ENCODE results near the gene PITPNC1.
A peak's percentile ranks its signal among the peaks of the same experiment; 100 is the strongest.
"Not testable (repeated sequence)": the region's sequence is repeated elsewhere in the genome, so short reads cannot be mapped to it uniquely, and the experiment has no call there.

The PITPNC1 gene

DNA sequence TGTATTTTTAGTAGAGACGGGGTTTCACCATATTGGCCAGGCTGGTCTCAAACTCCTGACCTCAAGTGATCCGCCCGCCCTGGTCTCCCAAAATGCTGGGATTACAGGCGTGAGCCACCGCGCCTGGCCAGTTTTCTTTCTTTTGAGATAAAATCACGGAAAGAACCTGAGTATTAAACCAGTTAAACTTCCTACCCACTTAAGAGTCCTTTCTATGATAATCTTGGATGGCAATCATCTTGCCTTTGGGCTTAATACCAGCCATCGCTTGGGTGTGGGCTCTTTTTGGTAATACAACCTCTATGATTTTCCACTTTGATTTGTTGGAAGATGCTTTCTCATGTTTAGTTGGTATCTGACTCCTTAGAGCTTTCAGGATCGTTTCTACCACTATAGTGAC is 24.0 kb downstream of the PITPNC1 start:
- DNase-seq (ENCODE audit: low read depth) = no peak

DNA sequence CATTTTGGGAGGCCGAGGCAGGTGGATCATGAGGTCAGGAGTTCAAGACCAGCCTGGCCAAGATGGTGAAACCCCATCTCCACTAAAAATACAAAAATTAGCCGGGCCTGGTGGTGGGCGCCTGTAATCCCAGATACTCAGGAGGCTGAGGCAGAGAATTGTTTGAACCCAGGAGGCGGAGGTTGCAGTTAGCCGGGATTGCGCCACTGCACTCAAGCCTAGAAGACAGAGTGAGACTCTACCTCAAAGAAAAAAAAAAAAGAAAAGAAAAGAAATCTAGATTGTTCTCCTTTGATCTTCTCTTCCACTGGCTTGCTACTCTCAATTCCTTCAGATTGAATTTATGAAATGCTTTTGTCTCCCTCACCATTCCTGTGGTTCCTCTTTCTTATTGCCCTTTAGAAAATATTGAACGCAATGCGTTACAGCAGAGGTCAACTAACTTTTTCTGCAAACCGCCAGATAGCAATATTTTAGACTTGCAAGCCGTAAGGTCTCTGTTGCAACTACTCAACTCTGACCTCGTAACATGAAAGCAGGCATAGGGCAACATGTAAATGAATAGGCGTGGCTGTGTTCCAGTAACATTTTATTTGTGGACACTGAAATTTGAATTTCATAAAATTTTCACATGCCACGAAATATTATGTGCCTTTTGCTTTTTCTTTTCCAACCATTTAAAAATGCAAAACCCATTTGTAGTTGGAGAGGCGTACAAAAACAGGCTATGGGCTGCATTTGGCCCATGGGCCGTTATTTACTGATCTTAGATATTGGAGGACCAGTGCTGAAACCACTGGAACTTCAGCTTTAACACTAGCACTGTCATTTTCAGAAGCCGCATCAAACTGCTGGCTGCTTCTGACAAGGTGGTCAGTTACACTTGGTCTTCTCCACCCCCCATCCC is 24.8 kb downstream of the PITPNC1 start:
- DNase-seq (ENCODE audit: low read depth) = no peak

DNA sequence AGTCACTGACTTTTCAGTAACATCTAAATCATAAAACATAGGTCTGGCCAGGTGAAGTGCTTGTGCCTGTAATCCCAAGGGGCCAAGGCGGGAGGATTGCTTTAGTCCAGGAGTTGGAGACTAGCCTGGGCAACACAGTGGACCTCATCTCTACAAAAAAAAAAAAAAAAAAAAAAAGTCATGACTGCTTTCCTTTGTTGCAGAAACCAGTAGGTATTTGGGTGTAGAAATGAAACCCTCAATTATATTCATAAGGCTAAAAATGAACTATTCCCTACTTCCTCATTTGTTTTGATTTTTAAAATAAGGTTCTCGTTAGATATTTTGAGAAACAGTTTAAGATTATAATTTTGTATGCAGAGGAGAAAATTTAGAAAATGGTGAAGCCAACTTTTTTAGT is 26.0 kb downstream of the PITPNC1 start:
- DNase-seq (ENCODE audit: low read depth) = no peak

DNA sequence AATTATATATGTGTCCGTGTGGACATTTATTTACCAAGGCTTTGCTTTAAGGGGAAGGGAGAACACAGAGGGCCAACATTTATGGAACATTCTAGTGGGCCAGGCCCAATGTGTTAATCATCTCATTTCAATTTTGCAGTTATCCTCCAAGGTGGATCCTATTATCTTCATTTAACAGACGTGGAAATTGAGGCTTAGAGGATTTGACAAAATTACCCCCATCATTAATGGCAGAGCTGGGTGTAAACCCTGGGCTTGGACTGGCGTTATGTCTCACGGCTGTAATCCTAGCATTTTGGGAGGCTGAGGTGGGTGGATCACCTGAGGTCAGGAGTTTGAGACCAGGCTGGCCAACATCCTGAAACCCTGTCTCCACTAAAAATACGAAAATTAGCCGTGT is 26.4 kb downstream of the PITPNC1 start:
- no peak for DNase-seq (ENCODE audit: low read depth)

DNA sequence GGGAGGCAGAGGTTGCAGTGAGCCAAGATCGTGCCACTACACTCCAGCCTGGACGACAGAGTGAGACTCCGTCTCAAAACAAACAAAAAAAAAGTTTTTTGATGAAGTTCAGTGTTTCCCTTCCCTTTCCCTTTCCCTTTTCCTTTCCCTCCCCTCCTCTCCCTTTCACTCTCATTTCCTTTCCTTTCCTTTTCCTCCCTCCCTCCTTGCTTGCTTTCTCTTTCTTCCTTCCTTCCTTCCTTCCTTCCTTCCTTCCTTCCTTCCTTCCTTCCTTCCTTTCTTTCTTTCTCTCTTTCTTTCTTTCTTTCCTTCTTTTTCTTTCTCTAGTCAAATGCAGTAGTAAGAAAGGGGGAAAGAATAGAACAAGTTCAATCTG is 31.4 kb downstream of the PITPNC1 start:
- not testable (repeated sequence) for DNase-seq (ENCODE audit: low read depth)

DNA sequence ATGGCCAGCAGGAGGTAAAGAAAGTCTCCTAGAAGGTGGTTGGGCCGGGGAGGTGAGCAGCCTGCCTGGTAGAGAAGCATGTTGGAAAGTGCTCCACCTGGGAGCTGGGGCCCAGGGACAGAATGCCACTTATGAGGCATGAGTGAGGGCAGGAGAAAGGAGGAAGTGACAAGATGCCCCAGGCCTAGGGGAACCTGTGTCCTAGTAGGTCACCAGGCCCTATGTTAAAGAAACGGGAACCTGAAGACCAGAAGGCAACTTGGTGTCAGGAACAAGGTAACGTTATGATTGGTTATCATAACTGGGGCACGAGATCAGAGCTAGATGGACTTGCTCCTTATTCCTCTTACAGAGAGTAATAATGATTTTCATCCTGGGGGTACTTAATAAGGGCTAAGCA is 34.3 kb downstream of the PITPNC1 start:
- DNase-seq (ENCODE audit: low read depth) = no peak

DNA sequence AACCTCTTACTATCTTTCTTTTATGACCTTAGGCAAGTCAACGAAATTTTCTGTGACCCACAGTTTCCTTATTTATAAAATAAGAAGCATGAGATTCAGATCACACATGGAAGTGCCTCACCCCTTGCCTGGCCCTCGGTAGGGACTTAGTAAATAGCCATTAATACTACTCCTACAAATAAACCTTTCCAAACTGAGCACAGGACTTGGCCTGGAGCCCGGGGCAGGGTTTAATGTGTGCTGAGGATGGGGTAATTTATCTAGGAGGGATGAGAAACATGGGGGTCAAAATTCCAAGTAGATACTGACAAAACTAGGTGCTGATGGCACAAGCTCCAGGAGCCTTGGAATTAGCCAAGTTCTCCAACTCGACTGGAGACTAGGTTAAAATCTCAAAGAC is 35.0 kb downstream of the PITPNC1 start:
- DNase-seq (ENCODE audit: low read depth) = no peak

DNA sequence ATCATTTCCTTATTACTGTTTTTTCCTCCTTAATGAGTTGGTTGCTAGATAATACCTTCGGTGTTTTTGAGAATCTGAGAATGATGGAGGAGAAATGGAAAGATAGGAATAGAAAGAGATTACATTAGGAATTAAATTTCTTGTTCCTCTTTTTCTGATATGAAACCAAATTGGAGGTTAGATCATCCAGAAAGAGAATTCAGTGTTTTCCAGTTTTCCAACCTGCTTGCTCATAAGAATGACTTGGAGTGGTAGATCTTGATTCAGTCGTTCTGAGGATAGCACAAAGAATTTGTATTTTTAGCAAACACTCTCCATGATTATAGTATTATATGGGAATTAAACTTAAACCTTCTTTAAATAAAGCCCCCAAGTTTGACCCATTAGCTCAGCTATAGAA is 35.9 kb downstream of the PITPNC1 start:
- DNase-seq (ENCODE audit: low read depth) = no peak

DNA sequence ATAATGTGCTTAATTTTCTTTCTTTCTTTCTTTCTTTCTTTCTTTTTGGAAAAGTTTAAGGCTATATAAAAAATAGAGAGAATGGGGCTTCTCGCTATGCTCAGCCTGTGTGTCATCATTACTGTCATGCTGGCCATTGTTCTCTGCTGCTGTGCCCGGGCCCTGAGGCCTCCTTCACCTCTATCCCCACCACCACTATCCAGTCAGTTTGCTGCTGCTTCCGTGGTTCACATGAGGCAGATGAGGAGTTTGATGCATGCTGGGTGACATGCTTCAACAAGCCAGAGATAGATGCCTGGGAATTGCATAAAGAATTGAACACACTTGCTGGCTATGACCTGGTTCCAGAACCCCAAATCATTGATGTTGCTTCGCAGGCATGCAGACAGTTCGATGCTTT is 36.3 kb downstream of the PITPNC1 start:
- no peak for DNase-seq (ENCODE audit: low read depth)

DNA sequence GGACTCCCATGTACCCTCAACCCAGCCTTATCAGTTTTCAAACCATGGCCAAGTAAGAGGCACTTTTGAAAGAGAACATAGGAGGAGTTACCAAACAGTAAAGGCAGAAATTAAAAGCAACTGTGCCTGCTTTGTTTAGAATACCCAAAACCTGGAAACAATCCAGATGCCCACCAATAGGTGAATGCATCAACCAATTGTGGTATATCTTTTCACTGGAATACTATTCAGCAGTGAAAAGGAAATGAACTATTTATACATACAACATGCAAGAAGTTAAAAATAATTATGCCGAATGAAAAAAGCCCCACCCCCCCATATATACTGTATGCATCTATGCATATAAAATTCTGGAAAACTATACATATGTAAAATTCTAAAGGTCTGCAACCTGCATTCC is 37.0 kb downstream of the PITPNC1 start:
- DNase-seq (ENCODE audit: low read depth) = no peak

DNA sequence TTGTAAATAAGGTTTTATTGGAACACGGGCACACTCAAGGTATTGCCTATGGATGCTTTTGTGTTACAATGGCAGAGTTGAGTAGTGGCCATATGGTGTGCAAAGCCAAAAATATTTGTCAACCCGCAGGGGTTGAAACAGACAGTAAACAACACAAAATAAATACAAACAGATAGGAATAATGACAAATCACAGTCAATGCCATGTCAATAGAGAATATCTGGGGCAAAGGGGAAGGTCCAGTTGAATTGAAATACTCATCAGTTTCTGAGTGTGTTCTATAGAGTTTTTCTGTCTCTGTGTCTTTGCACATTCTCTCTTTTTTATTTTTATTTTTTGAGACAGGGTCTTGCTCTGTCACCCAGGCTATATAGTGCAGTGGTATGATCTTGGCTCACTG is 37.5 kb downstream of the PITPNC1 start:
- no peak for DNase-seq (ENCODE audit: low read depth)

DNA sequence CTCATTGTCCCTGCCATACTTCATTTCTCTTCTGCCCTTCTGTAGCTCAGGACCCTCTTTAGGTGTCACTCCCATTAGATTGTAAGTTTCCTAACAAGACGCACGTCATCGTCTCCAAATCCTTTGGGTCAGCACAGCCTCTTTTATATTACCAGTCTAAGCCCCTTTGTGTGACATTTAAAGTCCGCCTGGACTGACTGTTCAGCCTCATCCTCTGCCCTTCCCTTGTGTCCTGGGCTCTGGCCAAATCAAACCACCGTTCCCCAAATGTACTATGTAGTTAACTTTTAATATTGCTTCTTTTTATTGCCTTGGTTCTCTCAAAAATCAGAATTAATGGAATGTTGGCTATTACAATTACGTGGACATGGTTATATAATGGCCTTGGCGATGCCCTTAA is 38.2 kb downstream of the PITPNC1 start:
- DNase-seq (ENCODE audit: low read depth) = no peak

DNA sequence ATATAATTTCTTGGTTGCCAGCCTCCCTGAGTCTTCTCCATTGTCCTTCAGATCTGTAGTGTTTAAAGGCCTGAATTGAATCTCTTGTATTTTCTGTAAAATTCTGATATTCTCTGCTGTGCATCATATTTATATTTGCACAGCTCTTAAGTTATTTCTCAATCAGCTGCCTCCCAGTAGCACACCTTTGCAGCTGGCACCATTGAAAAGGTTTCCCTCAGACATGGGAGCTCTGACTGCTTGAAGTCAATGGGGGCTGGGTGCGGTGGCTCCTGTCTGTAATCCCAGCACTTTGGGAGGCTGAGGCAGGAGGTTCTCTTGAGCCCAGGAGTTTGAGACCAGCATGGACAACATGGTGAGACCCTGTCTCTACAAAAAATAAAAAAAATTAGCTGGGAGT is 40.4 kb downstream of the PITPNC1 start:
- no peak for DNase-seq (ENCODE audit: low read depth)

DNA sequence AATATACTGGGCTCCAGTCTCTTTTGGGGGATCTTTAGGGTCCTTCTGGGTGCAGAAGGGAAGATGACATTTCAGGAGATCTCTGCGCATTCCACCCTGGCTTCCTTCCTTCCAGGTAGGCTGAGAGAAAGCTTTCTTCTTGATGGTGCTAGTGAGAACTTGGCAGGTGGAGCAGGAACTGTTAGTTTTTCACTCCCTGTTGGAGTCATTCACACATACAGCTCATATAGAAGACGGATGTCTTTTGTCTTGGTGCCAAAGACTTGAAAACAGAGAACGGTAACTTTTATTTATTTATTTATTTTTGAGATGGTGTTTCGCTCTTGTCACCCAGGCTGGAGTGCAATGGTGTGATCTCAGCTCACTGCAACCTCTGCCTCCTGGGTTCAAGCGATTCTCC is 43.9 kb downstream of the PITPNC1 start:
- no peak for DNase-seq (ENCODE audit: low read depth)

DNA sequence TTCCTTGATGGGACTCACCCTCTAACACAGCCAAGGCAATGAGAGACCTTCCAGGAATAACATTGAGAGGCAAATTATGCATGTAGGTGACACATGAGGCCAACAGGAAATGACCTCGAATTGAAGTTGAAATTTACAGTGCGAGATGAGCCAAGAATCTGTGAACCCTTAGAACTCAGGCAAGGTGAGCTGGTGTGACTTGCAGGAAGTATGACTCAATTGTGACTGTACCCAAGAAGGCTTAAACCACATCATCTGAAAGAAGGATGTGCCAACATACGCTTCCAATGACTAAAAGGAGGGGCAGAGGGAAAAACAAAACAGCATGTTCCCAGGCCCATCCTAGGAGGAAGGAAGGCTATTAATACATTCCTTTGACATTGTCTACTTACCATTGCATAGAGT is 44.8 kb downstream of the PITPNC1 start:
- peak; percentile 30 for DNase-seq (ENCODE audit: low read depth)

DNA sequence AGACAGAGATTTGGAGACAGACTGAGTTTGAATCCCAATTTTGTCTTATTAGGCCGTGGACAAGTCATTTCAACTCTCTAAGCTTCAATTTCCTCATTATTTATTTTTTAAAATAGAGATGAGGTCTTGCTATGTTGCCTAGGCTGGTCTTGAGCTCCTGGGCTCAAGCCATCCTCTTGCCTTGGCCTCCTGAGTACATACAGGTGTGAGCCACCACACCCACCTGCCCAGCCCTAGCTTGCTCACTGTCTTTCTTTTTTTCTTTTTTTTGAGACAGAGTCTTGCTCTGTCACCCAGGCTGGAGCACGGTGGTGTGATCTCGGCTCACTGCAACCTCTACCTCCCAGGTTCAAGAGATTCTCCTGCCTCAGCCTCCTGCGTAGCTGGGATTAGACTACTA is 45.2 kb downstream of the PITPNC1 start:
- not testable (repeated sequence) for DNase-seq (ENCODE audit: low read depth)

DNA sequence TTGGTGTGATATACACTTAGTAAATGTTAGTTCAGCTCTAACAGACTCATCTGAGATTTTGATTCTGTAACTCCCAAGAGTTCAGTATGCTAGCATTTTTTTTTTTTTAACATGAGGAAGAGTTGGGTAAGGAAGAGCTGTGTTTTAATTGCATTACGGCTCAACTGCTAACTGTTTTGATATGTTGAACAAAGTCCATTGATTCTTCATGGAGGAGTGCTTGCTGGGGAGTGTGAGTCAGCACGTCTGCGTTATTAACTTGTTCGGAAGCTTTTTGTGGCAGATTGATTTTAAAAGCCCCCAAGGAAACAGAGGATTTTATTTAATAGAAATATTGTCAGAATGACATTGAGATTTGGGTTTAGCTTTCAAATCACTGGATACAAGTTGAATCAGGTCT is 45.8 kb downstream of the PITPNC1 start:
- DNase-seq (ENCODE audit: low read depth) = no peak

DNA sequence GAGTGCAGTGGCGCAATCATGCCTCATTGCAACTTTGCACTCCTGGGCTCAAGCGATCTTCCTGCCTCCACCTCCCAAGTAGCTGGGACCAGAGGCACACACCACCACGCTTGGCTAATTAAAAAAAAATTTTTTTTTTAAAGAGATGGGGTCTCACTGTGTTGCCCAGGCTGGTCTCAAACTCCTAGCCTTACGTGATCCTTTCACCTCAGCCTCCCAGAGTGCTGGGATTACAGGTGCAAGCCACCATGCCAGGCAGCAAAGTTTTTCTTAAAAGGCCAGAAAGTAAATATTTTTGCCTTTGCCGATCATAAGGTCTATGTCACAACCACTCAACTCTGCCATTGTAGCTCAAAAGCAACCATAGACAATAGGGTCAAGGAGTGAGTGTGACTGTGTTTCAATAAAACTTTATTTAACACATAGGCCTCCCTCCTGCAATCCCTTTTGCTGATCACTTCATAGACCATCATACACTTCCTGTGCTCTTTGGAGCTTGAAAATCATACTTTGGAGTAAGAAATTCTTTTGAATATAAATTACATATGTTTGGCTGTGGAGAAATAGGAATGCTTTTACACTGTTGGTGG is 48.6 kb downstream of the PITPNC1 start:
- no peak for DNase-seq (ENCODE audit: low read depth)

DNA sequence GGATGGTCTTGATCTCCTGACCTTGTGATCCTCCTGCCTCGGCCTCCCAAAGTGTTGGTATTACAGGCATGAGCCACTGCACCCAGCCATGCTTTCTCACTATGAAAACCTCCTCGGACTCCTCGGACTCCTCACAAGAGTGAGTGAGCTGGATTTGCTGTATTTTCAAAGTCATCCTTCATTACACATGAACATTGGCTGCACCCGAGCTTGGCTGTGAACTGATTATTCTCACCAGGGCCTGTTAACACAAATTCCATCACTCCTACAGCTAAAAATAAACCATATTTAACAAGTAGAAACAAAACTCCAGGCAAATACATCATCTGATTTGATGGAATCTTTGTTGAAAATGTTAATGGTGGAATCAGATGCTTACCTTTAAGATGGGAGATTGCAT is 50.3 kb downstream of the PITPNC1 start:
- DNase-seq (ENCODE audit: low read depth) = no peak

DNA sequence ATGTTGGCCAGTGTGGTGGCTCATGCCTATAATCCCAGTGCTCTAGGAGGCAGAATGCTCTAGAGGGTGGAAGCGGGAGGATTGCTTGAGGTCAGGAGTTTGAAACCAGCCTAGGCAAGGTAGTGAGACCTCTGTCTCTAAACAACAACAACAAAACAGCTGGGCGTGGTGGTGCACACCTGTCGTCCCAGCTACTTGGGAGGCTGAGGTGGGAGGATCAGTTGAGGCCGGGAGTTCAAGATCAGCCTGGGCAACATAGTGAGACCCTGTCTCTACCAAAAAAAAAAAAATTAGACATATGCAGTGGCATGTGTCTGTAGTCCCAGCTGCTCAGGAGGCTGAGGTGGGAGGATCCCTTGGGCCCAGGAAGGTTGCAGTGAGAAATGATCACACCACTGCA is 53.4 kb downstream of the PITPNC1 start:
- DNase-seq (ENCODE audit: low read depth) = not testable (repeated sequence)

DNA sequence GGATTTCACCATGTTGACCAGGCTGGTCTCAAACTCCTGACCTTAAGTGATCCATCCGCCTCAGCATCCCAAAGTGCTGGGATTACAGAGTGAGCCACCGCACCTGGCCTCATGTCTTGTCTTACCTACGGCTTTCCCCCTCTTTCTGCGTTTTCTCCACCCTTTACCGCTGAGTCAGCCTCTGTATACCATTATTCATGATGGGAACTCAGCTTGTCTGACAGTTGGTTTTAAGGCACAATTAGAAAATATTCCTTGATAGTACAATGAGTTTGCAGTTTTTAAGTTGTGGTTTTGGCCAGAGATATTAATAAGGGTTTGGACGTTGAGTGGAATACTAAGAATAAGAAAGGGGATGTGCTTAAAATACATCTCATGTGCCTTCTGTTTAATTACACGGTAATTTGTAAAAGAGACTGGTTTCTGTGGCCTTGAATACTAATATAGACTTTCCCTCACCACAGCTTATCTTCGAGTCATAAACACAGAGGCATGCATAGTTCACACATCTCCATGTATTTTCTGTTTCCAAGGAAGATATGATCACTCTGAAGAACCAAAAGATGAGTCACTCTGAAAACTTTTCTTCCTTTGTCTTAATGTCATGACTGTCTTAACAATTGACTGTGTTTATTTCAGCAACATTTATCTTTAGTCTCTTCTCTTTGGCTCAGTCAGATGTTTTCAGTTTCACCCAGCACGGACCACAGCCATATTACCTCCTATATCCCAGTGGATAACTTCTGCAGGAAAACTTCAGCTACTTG is 54.4 kb downstream of the PITPNC1 start:
- DNase-seq (ENCODE audit: low read depth) = no peak

DNA sequence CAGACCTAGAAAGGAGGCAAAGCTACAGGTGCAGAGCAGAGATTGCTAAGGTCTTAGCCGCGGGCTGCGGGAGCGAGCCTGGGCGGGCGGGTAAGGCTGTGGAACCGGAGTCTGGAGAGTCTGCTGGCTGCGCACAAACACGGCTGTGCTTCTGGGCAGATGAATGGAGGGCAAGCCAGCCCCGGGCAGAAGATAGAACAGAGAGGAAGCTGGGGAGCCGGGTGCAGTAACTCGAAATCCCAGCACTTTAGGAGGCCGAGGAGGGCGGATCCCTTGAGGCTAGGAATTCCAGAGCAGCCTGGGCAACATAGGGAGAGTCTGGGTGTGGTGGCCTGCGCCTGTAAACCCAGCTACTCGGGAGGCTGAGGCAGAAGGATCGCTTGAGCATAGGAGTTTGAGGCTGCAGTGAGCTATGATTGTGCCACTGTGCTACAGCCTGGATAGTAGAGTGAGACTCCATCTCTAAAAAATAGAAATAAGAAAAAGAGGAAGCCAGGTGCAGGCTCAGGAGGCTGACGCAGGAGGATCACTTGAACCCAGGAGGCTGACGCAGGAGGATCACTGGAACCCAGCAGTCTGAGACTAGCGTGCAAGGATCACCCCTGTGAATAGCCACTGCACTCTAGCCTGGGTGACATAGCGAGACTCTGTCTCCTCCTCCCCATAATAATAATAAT is 56.3 kb downstream of the PITPNC1 start:
- DNase-seq (ENCODE audit: low read depth) = no peak

Measured in stimulated activated CD8-positive, alpha-beta memory T cell treated with anti-CD3 and anti-CD28 coated beads, Interleukin-15, amount 100 ng/mL, for 1 hour (primary cell).